GM19240 (cell line): ENCODE data around the gene MKRN2OS.

Experiments
- DNase-seq: peaks from one replicate; pipeline ENCODE4 v3.0.0; 2011; ENCODE audit warnings: low spot score; ENCODE audit not compliant: insufficient read length

Gene MKRN2OS

DNA sequence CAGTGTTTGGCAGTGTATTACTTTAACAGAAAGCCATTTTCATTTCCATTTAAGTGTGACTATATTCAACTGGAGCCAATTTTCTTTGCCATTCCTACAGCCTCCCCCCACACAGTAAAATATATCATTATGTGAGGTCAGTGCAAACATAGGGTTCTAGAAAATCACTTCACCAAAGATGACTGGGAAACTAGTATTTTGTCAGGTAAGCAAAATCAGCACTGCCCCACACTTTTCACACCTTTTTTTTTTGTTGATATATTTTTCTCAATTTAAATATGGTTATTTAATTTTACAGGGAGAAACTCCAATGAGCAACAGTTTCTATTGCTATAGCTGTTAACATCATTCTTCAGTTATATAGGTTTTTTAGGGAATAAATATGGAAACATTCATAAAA, 29.7 kb downstream of the MKRN2OS start:
- no peak for DNase-seq

DNA sequence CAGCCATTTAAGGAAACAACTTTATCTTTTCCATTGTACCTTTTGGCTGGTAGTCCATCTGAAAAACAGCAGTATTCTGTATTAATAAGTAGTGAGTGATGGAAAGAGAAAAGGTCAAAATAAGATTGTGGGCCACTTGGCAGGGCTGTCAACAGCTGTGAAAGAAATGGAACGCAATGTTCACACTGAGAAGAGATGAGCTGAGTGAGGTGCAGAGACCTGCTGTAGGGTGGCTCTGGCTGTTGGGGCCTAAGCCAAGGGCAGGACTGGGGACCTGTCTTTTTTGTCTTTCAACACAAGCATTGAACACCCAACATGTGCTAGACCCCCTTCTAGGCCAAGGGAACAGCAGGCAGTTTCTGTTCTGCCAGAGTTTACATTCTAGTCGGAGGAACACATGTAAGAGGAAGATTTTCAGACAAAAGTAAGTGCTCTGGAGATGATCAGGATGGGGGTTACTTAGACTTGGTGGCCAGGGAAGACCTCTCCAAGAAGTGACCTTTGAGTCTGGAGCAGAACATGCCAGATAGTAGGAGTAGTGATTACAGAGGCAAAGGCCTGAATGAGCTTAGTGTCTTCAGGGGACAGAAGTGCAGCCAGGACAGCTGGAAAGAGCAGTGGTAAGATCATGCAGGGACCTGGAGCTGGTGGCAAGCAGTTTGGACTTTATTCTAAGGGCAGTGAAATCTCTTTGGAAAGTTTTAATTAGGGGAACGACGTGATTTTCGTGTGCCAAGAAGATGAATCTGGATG, 31.4 kb downstream of the MKRN2OS start:
- no peak for DNase-seq

DNA sequence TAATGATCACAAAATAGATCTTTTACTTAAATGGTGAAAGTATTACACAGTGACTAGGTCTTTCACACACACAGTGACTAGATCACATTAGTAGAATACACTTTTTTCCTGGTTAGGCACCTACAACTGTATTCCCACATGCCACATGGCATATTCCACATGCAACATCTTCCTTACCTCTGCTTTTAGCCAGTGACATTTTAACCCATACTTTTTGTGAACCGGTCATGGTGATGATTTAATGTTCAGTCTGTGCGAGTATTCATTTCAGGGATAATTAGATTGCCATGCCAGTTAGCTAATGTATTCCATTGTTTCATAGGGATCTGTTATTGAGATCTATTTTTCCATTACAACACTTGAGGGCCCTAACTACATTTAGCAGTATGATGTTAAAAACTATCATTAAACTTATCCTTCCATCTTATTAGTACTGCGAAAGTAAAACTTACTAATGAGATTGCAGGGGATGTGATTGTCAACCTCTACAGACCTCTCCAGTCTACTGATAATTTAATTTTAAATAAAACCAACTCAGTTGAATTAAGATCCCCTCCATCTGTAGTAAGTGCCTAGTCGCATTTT, 32.7 kb downstream of the MKRN2OS start:
- DNase-seq = no peak

DNA sequence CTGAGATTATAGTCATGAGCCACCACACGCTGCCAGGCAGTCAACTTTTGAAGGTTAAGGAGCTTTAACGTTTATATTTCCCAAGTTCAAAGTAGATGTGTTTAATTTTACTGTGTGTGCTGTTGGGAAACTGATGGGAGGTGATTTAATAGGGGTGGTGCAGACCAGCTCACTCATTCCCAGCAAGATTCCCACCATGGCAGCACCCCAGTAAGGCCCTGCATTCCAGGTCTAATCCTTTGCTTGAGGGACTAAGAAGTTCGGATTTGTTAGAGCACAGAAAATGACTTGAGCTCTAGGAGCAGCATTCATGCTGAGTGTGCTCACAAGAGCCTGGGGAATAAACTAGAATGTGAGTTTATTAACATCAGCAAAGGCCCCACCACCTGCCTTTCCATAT, 35.8 kb downstream of the MKRN2OS start:
- no peak for DNase-seq

DNA sequence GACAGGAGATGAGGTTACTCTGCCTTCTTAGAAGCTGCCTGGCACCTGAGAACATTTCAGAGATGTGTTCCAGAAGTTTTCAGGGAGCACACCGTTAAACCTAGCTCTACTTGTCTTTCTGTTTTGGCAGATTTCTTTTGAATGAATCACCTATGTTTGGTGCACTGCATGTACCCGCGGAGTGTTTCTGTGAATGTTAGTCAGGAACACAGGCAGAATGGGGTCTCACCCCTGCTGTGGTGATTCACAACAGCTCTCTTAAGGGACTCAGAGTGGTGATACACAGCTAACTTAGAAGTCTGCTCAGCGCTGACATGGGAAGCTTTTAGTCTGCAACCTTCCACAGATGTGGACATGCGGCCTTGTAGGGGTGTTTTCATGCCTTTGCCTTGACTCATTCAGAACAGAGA, 37.0 kb downstream of the MKRN2OS start:
- DNase-seq = no peak

DNA sequence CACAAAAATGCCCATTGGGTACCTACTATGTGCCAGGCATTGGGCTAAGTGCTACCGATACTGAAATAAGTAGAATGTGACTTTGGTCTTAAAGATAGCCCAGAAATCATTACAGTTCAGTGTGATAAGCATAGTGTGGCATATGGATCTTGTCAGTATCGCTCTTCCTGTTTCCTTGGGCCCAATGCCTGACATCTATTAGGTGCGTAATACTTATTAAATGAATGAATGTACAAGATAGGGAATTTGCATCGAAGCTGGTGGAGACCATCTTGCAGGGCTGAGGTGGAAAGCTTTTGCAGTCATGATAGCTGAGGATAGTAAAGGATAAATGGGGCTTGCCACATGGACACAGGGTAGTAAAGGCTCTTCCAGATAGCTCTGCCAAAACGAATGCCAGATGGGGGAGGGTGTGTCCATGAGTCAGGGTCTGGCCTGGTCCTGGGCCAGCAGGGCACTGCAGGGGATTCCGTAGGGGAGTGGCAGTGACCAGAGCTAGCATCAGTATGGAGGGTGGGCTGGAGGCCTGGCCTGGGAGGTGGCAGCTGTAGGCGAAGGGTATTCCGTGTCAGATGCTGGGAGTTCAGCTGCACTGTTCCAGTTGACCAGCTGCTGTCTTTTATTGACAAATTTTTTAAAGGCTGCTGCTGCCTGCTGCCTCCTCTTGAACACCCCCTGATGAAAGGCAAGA, 37.6 kb downstream of the MKRN2OS start:
- DNase-seq = no peak

DNA sequence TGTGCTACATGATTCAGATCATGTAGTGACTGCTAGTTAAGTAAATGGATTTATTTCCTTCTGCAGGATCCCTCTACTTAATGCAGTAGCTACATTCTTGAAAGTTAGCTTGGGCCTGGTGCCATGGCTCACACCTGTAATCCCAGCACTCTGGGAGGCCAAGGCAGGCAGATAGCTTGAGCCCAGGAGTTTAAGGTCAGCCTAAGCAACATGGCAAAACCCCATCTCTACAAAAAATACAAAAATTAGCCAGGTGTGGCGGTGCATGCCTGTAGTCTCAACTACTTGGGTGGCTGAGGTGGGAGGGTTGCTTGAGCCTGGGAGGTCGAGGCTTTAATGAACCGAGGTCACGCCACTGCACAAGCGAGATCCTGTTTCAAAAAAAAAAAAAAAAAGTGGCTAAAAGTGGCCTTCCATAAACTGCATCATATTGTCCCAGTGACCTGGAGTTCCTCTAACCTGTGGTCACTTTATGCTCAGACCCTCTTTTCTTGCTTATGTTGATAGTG, 39.0 kb downstream of the MKRN2OS start:
- DNase-seq = no peak

DNA sequence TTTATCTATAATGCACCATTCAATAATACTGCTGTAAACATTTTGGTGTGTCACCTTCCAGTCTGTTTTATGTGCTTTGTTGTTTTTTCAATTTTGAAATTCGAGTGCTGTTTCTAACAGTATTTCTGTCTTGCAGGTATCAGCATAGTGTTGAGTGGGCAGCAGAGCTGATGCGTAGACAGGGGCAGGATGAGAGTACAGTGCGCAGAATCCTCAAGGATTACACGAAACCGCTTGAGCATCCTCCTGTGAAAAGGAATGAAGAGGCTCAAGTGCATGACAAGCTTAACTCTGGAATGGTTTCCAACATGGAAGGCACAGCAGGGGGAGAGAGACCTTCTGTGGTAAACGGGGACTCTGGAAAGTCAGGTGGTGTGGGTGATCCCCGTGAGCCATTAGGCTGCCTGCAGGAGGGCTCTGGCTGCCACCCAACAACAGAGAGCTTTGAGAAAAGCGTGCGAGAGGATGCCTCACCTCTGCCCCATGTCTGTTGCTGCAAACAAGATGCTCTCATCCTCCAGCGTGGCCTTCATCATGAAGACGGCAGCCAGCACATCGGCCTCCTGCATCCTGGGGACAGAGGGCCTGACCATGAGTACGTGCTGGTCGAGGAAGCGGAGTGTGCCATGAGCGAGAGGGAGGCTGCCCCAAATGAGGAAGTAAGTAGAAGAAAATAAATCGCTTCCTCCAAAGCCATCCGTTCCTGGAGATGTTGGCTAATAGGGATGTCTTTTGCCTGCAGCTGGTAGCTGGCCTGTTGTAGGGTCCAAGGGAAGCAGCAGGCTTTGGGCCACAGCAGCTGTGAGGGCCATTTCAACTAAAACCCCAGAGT, 42.0 kb downstream of the MKRN2OS start:
- no peak for DNase-seq

DNA sequence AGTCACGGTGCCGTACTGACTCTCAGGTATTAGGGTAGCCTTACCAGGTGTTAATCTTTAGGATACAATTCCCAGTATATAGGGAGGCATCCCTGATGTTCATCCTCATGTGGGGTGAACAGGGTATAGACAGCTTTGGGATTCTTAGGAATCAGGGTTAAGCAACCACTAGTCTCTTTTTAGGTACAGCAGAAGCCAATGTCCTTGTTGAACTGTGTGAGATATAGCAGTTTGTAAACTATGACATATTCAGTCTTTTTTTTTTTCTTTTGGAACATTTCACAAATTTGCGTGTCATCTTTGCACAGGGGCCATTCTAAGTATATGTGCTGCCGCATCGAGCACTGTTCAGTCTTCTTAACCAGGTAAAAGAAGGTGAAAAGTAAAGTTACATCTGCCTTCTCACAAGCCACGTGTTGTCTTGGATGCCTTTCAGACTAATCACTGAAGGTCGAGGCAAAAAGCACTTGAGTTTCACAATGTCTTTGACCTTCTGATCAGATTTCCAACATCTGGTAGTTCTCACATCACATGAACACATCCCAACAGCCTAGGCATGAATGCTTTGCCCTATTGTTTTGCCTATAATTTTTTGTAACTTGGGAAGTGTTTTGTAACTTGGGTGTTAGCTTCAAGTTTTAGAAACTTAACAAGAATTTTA, 43.8 kb downstream of the MKRN2OS start:
- DNase-seq = no peak

DNA sequence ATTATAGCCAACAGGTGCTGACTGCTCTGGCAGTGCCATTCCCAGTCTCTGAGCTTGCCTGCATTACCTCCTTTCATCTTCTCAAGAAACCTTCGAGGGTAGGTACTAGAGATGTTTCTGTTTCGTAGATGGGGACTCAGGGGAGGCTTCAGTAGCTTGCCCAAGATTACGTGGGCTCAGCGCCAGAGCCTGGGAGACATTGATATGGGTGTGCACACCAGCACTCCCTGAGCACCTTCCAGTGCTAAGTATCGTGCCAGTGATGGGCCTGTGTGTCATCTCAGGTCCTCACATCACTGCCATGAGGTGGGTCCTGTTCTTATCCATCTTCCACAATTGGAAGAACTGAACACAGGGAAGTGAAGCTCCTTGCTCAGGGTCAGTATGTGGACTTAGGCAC, 45.8 kb downstream of the MKRN2OS start:
- DNase-seq = no peak

DNA sequence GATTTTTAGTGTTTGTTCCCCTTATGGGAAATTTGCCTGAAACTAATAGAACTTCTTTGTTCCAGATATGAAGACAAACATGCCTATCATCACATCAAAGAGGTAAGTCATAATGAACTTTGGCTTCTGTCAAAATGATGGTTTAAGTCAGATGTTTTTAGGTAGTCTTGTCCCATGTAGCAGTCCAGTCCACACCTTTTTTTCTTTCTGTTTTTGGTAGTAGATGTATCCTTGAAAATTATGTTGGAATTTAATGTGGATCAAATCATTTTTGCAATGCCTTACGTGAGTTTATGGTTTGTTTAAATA, 48.9 kb downstream of the MKRN2OS start:
- DNase-seq = no peak

DNA sequence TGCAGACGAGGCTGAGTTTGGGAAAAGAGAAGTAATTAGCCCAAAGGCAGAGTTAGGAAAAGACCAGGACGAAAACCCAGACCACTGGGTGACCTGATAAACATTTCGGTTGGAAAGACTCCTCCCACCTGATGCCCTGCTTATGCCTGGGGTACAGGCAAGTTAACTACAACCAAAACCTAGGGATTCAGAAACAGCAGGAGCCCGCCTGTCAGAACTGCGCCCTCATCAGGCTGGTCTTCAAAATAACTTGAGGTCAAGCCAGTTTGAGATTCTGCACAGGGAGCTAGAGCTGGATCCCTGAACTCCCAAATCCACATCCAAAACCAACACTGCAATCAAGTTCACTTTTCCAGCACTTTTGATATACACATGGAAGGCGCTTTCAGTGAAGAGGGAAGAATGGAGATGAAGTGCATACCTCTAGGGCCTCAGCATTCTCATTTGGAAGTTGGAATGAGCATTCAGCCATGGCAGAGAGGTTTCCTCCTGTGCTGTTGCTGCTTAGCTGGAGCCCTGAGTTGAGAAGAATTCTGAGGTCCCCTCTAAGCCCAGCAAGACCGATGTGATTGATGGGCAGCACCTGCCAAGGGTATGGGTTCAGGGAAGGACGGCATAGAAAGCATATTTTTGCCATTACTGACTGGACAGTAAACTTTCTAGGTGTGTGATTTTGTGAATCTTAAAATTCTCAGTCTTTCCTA, 49.4 kb downstream of the MKRN2OS start:
- DNase-seq = no peak

DNA sequence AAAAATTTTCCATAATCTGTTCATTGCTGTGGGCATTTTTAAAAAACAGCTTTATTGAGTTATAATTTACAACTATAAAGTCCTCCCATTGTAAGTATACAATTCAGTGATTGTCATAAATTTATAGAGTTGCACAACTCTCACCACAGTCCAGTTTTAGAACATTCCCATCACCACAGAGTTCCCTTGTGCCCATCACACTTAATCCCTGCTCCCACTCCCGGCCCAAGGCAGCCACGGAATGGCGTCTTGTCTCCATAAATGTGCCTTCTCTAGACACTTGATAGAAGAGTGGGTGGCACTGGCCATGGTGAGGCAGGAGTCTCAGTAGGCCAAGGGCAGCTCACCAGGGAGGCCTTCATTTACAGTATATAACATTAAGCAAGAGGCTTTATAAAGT, 54.8 kb downstream of the MKRN2OS start:
- DNase-seq = no peak

DNA sequence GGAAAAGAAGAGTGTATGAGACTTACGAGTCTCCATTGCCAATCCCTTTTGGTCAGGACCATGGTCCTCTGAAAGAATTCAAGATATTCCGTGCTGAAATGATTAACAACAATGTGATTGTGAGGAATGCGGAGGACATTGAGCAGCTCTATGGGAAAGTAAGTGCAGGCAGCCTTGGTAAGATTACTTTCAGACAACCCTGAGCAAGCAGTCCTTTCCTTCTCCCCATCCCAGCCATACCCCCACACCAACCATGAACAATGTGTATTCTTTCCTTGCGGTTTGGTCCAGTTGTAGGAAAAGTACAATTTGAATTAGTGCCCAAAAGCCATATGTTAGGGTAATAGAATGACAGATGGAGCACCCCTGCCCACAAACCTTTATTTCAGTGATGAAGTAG, 55.5 kb downstream of the MKRN2OS start:
- no peak for DNase-seq
